GM10847 (cell line): ENCODE measurements around the gene TET1.

ENCODE experiments used
- POLR2A ChIP-seq: IDR thresholded peaks from 2 replicates; pipeline ENCODE4 v1.6.1; 2011; ENCODE audit not compliant: insufficient read length; ENCODE audit errors: extremely low read depth

TET1 gene

DNA sequence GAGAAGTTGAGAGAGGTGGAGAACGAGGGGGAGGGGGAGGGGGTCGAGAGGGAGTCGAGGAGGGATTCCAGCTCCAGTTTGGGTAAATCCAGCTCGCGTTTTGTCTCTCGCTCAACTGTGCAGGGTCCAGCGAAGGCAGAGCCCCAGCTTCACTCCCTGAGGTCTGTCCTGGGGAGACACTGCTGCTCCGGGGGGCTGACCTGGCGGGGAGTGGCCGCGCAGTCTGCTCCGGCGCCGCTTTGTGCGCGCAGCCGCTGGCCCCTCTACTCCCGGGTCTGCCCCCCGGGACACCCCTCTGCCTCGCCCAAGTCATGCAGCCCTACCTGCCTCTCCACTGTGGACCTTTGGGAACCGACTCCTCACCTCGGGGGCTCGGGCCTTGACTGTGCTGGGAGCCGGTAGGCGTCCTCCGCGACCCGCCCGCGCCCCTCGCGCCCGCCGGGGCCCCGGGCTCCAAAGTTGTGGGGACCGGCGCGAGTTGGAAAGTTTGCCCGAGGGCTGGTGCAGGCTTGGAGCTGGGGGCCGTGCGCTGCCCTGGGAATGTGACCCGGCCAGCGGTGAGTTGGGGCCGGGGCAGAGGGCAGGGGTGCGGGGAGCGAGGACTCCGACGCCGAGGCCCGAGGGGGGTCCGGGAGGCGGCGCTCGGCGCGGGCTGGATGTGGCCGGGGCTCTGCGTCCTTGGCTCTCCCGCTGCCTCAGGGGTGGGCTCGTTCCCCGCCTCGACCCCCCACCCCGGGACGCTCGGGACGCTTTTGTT, at the start of gene TET1:
Gene TET1, plus strand, starts transcription at position 152 of the 757 bp plus-strand sequence. CDS start 12,002 bp downstream, outside the sequence.
- TF ChIP-seq POLR2A, result no peak

GRCh38 chr10:68516766-68517165, 43.4 kb upstream of the TET1 start:
- no peak for TF ChIP-seq POLR2A

- TF ChIP-seq POLR2A, result no peak
Measured at GRCh38 chr10:68517188-68517587, 42.9 kb upstream of the TET1 start.

DNA sequence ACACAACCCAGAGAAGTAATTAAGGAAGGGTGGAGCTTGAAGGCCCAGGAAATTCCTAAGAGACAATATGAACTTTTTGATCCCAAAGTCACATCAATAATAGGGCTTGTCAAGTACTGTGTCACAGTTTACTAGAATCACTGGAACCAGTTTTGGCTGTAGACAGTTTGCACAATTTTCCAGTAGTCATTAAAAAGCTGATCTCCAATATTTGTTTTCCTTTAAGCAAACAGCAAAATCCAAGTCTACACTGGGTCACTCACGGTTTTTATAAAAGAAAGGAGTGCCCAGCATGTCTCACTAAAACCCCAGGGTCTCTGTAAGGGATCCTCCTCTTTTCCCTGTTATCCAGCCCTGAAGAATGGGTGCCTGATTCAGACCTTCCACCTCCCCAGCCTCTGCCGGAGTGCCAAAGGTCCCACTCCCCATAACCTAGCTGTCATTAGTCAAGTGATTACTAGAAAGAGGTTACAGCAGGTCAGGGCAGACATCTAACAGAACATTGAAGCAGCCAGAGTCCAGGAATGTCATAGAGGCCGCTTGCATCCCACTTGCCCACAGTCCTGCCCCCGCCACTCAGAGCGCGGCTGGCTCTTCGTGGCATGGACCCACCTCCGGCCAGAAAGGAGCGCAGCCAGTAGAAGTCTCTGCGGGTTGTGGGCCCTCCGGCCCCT, 33.4 kb upstream of the TET1 start:
- no peak for TF ChIP-seq POLR2A

DNA sequence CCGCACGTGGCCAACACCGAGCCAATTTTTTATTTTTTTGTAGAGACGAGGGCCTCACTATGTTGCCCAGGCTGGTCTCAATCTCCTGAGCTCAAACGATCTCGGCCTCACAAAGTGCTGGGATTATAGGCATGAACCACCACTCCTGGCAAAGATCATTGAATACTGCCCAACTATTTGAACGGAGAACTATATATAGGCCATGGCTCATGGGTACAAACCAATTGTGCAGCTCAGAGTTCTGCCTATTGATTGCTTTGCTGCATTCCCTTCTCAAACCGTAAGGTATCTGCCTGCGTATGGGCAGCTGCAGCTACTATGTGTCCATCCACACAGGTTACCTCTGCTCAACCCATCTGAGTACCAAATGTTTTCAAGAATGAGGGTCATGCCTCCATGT, 23.2 kb upstream of the TET1 start:
- no peak for TF ChIP-seq POLR2A

- TF ChIP-seq POLR2A, result no peak
Measured at GRCh38 chr10:68537796-68538195, 22.3 kb upstream of the TET1 start.

DNA sequence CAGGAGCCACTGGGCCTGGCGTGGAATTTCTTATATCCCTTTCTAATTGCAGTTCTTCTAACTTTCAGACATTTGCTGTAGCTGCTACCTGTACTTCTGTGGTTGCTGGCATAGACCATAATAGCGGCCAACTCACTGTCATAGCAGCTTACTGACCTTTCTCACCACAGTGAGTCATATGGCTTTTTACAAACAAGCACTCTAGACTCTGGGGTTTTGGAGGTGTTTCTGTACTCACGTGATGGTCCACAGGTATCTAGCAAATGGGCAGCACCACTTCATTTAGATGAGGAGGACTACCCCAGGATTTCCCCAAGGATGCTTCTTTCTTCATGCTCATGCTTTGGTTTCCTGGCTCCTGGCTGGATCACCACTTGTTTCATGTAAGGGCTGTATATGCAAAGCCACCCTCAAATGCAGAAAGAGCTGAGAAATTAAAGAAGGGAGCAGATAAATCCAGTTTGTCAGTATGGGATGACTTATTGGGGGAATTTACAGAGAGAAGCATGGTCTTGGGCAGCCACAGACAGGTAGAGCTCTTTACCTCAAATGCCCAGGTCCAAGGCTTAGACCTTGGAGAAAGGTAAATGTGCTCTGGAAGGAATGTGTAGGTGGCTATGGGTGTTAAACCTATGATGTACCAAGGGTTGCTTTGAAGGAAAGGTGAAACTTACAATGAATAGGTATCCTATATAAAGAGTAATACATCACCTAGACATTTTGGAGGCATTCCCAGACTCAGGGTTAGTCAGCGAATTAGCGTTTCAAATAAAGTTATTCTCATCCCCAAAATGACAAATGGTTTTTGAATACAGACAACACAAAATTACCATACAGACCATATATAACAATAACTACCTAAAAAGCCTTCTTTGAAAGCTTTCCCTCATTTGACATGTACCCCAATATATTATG, 16.9 kb upstream of the TET1 start:
- TF ChIP-seq POLR2A, result no peak

DNA sequence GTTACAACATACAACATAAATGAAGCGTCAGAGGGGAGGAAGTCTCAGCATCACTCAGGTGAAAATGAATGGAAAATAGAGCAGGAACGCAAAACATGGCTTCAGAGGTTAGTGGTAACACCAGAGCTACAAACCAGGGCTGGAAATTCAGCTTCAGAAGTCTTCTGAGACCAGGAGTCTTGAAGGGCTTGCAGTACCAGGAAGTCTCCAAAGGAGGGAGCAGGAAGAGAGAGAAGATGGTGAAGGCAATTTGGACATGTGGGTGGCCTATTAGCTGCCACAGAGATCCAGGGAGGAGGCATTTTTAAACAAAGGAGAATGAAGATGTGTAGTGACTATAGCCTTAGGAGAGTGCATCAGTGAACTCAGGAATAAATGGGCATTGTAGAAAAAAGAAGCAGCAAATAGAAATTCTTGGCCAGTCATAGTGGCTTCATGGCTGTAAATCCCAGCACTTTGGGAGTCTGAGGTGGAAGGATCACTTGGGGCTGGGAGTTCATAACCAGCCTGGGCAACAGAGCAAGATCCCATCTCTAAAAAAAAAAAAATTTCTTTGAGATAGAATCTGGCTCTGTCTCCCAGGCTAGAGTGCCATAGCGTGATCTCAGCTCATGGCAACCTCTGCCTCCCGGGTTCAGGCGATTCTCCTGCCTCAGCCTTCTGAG, 9.3 kb upstream of the TET1 start:
- TF ChIP-seq POLR2A, result no peak

DNA sequence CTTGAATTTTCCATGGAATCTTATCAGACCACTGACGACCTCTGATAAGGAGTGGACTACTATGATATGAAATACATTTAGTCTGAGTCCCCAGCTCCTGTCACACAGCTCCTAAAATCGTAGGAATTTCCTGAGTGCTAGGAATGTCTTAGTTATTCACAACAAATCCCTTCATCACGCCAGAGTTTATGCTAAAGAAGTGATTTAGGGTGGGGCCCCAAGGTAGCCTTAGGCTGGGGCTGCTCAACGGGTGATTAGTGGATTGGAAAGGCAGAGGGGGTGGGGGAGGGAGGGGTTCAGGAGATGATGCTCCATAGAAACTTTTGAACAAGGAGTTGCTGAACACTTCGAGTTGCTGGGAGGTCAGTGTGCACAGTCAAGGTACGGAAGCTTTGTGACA, 7.0 kb upstream of the TET1 start:
- no peak for TF ChIP-seq POLR2A

DNA sequence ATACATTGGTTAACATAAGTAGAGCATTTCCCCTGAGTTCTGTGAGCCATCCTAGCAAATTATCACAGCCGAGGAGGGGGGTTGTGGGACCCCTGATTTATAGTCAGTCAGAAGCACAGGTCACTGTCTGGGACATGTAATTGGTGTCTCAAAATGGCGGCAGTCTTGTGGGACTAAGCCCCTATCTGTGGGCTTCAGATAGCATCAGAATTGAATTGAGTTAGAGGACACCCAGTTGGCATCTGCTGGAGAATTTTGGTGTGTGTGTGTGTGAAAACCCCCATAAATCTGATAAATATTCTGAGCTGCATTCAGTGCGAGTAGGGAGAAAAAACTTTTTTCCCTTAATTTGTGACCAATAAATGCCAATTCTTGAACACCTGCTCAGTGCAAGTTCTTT, 6.5 kb upstream of the TET1 start:
- TF ChIP-seq POLR2A, result no peak

- no peak for TF ChIP-seq POLR2A
Measured at GRCh38 chr10:68558478-68558877, 1.7 kb upstream of the TET1 start.

DNA sequence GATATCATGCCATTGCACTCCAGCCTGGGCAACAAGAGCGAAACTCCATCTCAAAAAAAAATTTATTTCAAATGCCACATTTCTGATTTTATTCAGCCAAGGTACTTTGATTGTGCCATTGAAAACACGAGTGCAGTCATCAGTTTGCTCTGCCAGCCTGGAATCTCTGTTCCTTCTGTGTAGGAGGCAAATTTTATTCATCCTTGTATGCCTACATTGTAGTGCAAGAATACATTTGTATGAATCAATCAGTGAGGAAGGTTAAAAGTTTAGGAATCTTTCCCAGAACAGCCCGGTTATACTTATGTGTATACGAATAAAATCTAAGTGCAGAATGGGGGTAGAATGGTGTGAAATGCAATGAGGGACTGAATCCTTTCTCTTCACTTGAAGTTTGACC, 886 bp upstream of the TET1 start:
- no peak for TF ChIP-seq POLR2A

DNA sequence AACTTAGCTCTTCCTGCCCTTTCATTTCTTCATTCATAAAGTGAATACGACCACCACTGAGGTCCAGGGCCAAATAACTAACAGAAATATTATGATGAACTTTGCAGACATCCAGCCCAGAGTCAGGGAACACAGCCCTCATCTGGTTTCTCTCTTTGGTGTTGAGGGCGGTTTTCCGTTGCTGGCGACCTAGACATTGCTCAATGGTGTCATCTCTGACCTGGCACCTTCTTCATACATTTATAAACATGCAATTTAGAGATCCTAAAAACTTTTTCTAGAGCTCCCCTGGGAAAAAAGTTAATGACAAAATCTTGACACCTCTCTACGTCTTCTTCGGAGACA, 324 bp upstream of the TET1 start:
- TF ChIP-seq POLR2A, result no peak

DNA sequence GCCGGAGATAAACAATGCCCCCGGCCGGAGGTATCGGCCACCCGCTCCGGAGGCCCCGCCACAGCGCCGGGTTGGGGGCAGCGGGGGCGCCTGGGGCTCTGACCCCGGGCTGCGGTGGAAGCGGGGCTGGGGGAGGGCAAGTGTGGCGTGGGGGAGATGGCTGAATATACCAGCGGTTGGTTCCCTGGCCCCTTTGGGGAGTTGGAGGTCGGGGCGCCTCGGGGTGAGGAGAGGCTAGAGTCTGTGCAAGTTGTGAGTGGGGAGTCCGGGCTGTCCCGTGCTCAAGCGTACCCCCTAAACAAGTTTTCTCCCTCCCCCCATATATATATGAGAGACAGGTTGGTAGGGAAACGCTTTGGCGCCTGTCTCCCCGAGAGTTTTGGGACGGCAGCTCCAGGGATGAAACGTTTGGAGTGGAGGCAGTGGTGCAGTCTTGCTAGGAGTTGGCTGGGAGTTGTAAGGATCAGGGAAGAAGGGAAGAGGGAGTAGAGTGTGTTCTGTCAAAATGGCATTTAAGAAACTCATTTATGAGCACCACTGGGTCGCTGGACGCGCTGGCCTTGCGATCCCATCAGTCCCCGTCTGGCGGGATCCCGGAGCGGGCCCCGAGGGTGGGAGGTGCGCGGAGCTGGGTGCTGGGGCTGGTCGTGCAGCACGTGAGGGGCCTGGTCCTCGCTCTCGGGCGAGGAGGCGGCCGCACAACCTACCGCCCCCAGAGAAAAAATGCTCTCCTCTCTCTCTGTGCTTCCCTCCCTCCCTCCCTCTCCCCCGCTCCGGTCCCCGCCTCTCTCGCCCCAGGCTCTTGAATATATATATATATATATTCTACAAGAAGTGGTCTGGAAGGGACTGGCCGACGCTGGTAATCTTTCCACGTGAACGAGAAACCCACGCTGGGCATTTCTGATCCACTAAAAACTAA, 1.1 kb downstream of the TET1 start:
- no peak for TF ChIP-seq POLR2A
